Measurements from ENCODE around the gene GSKIP.
A peak's percentile ranks its signal among the peaks of the same experiment; 100 is the strongest.

GRCh38 chr14:96391293-96392118 lies 28.2 kb downstream of the GSKIP start:
- TF ChIP-seq CTCF (conservative IDR thresholded peaks at IDR 0.05; ENCODE audit: low read depth, low read length) = no peak
- TF ChIP-seq EZH2phosphoT487 (IDR thresholded peaks at IDR 0.05; ENCODE audit: borderline replicate concordance, low read length) = peak; percentile 59; the same call in 1 of the 2 replicates
